ENCODE data around the gene PLIN1. TPM values are rescaled to one million over a fixed set of nuclear protein-coding genes. Genes with fewer than 3 reads are reported as not detected.

The PLIN1 gene
- total and polyA plus RNA-seq, 7 donors, result 0.79 to 8.3 (median 4.4) TPM

DNA sequence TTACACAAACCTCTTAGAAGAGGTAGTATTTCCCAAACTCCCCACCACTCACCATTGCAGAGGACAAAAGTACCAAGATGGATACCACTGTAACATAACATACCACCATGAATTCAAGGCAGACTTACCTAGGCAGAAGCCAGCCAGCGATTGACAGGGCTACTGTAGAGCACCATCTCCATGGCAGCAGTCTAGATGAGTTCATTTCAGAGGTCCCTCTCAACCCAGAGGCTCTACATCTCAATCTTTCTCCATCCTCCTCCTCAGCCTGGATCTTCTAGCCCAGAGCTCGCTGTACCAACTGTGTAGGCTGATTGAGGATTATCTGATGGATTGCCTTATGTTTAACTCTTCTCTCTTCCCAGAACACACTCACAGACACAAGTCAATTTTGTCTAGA lies 2.0 kb upstream of the PLIN1 start:
- H3K27me3 ChIP-seq (ENCODE audit: insufficient read depth in 3 of 3, low read length in 2 of 3), result no peaks in the 10 kb centered on the region
- peak overlapping the region; percentile 59 for H3K27ac ChIP-seq
- ATAC-seq (peak in 3 of 4 donors; percentile 16 to 22 (median 18)), DNase-seq (no peak)
- TF ChIP-seq, protein P1, sequence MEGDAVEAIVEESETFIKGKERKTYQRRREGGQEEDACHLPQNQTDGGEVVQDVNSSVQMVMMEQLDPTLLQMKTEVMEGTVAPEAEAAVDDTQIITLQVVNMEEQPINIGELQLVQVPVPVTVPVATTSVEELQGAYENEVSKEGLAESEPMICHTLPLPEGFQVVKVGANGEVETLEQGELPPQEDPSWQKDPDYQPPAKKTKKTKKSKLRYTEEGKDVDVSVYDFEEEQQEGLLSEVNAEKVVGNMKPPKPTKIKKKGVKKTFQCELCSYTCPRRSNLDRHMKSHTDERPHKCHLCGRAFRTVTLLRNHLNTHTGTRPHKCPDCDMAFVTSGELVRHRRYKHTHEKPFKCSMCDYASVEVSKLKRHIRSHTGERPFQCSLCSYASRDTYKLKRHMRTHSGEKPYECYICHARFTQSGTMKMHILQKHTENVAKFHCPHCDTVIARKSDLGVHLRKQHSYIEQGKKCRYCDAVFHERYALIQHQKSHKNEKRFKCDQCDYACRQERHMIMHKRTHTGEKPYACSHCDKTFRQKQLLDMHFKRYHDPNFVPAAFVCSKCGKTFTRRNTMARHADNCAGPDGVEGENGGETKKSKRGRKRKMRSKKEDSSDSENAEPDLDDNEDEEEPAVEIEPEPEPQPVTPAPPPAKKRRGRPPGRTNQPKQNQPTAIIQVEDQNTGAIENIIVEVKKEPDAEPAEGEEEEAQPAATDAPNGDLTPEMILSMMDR (IDR thresholded peaks at IDR 0.05), result no peak
- 93 to 96% (median 95%) methylated on average over 2 of the region's 2 CpGs for WGBS, 3 donors
- H3K36me3 ChIP-seq (ENCODE audit: insufficient read depth in 1 of 2, low read depth in 1 of 2), result peaks cover 0 to 31% of the 10 kb centered on the region in 2 donors
- intact Hi-C loops (cut with DNase I), result no loop called here
- no peaks in the 10 kb centered on the region for H3K9me3 ChIP-seq
- H3K4me1 ChIP-seq, result peaks cover 33% of the 10 kb centered on the region
- H3K4me3 ChIP-seq, result peak overlapping the region; percentile 12

DNA sequence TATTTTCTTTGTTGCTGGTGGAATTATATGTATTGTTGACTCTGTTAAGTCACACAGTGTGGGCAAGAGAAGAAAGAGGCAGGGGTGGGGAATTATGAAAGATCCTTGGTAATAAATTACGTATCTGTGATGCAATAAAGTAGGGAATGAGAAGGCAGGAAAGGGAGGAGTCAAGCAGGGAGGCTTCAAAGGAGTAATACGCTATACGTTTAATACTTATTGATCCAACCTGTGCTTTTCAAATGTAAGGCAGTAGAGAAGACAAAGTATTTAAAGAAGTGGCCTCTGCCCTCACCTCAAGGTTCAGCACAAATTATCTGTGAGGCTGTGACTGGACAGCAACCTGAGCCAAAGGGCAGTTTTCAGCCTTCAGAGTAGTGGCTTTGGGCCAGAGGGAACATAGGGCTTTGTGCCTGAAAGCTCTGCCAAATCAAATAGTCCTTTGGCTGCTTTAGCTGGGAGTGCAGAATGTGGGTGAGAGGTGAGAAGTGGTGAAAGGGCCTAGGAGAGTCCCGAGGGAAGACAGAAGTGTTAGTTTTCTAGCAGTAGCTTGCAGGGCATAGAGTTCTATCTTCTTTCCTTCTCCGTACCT lies 1.2 kb upstream of the PLIN1 start:
- intact Hi-C loops (cut with DNase I), result no loop called here
- H3K4me1 ChIP-seq, result peaks cover 33% of the 10 kb centered on the region
- peak; percentile 94 to 98 (median 96) for ATAC-seq
- TF ChIP-seq, protein P1 (IDR thresholded peaks at IDR 0.05), result no peak
- WGBS, 3 donors, result 27 to 40% (median 31%) methylated on average over 5 of the region's 5 CpGs
- H3K27ac ChIP-seq, result peak overlapping the region; percentile 59
- H3K36me3 ChIP-seq (ENCODE audit: insufficient read depth in 1 of 2, low read depth in 1 of 2), result peaks cover 0 to 23% of the 10 kb centered on the region in 2 donors
- DNase-seq, result peak; percentile 47 to 68
- H3K27me3 ChIP-seq (ENCODE audit: insufficient read depth in 3 of 3, low read length in 2 of 3), result no peaks in the 10 kb centered on the region
- no peaks in the 10 kb centered on the region for H3K9me3 ChIP-seq
- peak overlapping the region; percentile 12 for H3K4me3 ChIP-seq

DNA sequence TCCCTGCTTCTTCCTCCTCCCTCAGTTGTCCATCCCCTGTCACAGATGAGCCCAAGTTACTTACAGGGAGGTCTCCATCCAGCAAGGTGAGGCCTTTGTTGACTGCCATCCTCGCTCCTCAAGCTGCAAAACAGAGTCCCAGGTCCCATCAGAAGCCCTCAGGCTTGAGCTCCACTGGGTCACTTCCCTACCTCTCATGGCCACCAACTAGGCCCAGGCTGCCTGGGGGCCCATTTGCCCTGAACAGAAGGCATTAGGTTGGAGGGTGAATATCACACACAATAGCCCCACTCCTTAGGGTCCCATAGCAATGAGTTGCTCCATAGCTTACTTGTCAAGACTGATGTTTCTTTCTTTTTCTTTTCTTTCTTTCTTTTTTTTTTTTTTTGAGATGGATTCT lies 1.8 kb downstream of the PLIN1 start:
- Histone ChIP-seq H3K4me1 (peaks cover 33% of the 10 kb centered on the region), H3K27me3 (ENCODE audit: insufficient read depth in 3 of 3, low read length in 2 of 3) (no peaks in the 10 kb centered on the region), H3K36me3 (ENCODE audit: insufficient read depth in 1 of 2, low read depth in 1 of 2) (no peaks in the 10 kb centered on the region), H3K9me3 (no peaks in the 10 kb centered on the region), H3K4me3 (no peak overlapping the region), H3K27ac (no peak overlapping the region)
- 90 to 100% (median 95%) methylated on average over 1 of the region's 1 CpG for WGBS, 3 donors
- ATAC-seq (no peak), DNase-seq (no peak)
- TF ChIP-seq, protein P1 (IDR thresholded peaks at IDR 0.05), result no peak
- intact Hi-C loops (cut with DNase I), result no loop called here

DNA sequence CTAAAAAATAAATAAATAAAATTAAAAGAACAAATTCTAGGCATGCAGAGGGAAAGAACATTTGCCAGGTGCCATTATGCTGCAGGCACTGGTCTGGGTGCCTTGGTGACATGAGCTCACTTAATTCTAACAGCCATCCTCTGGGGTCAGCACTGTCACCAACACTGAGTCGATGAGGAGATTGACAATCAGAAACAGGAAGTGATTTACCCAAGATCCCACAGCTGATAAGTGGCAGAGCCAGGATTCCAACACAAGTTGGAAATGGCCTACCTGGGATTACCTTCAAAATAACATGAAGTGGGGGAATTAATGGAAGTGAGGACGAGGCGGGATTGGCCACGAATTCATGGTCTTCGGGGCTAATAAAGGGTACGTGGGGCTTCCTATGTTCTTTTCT lies 3.6 kb downstream of the PLIN1 start:
- intact Hi-C loops (cut with DNase I), result no loop called here
- H3K27ac ChIP-seq, result no peak overlapping the region
- H3K36me3 ChIP-seq (ENCODE audit: insufficient read depth in 1 of 2, low read depth in 1 of 2), result no peaks in the 10 kb centered on the region
- DNase-seq (no peak), ATAC-seq (no peak)
- TF ChIP-seq, protein P1 (IDR thresholded peaks at IDR 0.05), result no peak
- 74 to 90% (median 76%) methylated on average over 6 of the region's 6 CpGs for WGBS, 3 donors
- no peaks in the 10 kb centered on the region for H3K9me3 ChIP-seq
- H3K4me3 ChIP-seq, result no peak overlapping the region
- H3K27me3 ChIP-seq (ENCODE audit: insufficient read depth in 3 of 3, low read length in 2 of 3), result no peaks in the 10 kb centered on the region
- H3K4me1 ChIP-seq, result peaks cover 17% of the 10 kb centered on the region

DNA sequence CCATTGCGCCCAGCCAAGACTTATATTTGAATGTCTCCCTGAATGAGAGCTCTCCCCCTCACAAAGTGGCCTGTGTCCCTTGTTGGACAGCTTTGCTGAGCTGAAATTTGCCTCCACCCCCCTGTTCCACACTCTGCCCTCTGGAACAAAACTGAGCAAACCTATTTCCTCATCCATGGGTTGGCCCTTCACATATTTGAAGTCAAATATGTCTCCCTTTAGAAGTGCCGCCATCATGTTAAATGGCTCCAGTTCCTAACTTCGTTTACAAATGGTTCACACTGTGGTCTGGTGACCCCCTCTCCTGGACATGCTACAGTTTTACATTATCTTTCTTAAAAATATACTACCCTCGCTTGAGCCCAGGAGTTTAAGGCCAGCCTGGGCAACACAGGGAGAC lies 4.6 kb downstream of the PLIN1 start:
- Histone ChIP-seq H3K27ac (no peak overlapping the region), H3K36me3 (ENCODE audit: insufficient read depth in 1 of 2, low read depth in 1 of 2) (no peaks in the 10 kb centered on the region), H3K4me3 (no peak overlapping the region), H3K4me1 (peaks cover 6% of the 10 kb centered on the region), H3K27me3 (ENCODE audit: insufficient read depth in 3 of 3, low read length in 2 of 3) (no peaks in the 10 kb centered on the region), H3K9me3 (no peaks in the 10 kb centered on the region)
- 73 to 79% (median 78%) methylated on average over 4 of the region's 4 CpGs for WGBS, 3 donors
- intact Hi-C loops (cut with DNase I), result no loop called here
- TF ChIP-seq, protein P1 (IDR thresholded peaks at IDR 0.05), result no peak
- DNase-seq, result no peak
- no peak for ATAC-seq

Measured in psoas muscle (tissue), 8 donors.